H9 (cell line): ENCODE measurements around the gene ADGRG1. TPM values are rescaled to one million over a fixed set of nuclear protein-coding genes. Genes with fewer than 3 reads are reported as not detected.

Experiments
- DNase-seq: peaks from one replicate; pipeline ENCODE4 v3.0.0-alpha.2; 2017
- H2AFZ ChIP-seq: one replicate; pipeline ENCODE4 v1.6.1; 2013; ENCODE audit warnings: mild to moderate bottlenecking, low read length, control low read depth, moderate library complexity
- H2AK5ac ChIP-seq: 2 replicates; pipeline ENCODE4 v1.6.1; 2013; ENCODE audit warnings: low read length, control low read depth, mixed read lengths; ENCODE audit not compliant: insufficient read length
- H2BK120ac ChIP-seq: one replicate; pipeline ENCODE4 v1.6.1; 2013; ENCODE audit warnings: low read depth, mild to moderate bottlenecking, low read length, control low read depth, inconsistent platforms; ENCODE audit not compliant: poor library complexity, severe bottlenecking
- H2BK12ac ChIP-seq: 2 replicates; pipeline ENCODE4 v1.6.1; 2013; ENCODE audit warnings: low read length, control low read depth, mixed read lengths, low read depth; ENCODE audit not compliant: insufficient read length
- H2BK15ac ChIP-seq: 2 replicates; pipeline ENCODE4 v1.6.1; 2013; ENCODE audit warnings: low read depth, low read length, control low read depth
- H2BK20ac ChIP-seq: one replicate; pipeline ENCODE4 v1.6.1; 2013; ENCODE audit warnings: low read depth, mild to moderate bottlenecking, low read length, control low read depth, inconsistent platforms; ENCODE audit not compliant: poor library complexity, severe bottlenecking
- H2BK5ac ChIP-seq: 2 replicates; pipeline ENCODE4 v1.6.1; 2013; ENCODE audit warnings: low read length, control low read depth, mixed read lengths; ENCODE audit not compliant: insufficient read length
- H3K14ac ChIP-seq: 2 replicates; pipeline ENCODE4 v1.6.1; 2013; ENCODE audit warnings: low read length, control low read depth; ENCODE audit not compliant: insufficient read depth
- H3K18ac ChIP-seq: 2 replicates; pipeline ENCODE4 v1.6.1; 2013; ENCODE audit warnings: low read depth, mild to moderate bottlenecking, mixed read lengths, low read length, control low read depth; ENCODE audit not compliant: insufficient read length
- H3K23ac ChIP-seq: 2 replicates; pipeline ENCODE4 v1.6.1; 2013; ENCODE audit warnings: low read length, control low read depth, mixed read lengths, low read depth; ENCODE audit not compliant: insufficient read length
- H3K23me2 ChIP-seq: 2 replicates; pipeline ENCODE4 v1.6.1; 2013; ENCODE audit warnings: low read depth, mild to moderate bottlenecking, mixed read lengths, low read length, control low read depth; ENCODE audit not compliant: insufficient read length, poor library complexity, severe bottlenecking
- H3K27ac ChIP-seq: 2 replicates; pipeline ENCODE4 v1.5.1; 2013; ENCODE audit warnings: low read length, control low read depth, mixed read lengths, low read depth; ENCODE audit not compliant: insufficient read length
- H3K27me3 ChIP-seq: 2 replicates; pipeline ENCODE4 v1.6.1; 2013; ENCODE audit warnings: low read length, control low read depth, inconsistent platforms; ENCODE audit not compliant: insufficient read depth
- H3K4ac ChIP-seq: 2 replicates; pipeline ENCODE4 v1.6.1; 2013; ENCODE audit warnings: low read depth, mild to moderate bottlenecking, control low read depth, inconsistent platforms, low read length, moderate library complexity
- H3K4me1 ChIP-seq: 2 replicates; pipeline ENCODE4 v1.6.1; 2013; ENCODE audit warnings: low read length, control low read depth, inconsistent platforms; ENCODE audit not compliant: insufficient read depth
- H3K4me2 ChIP-seq: 2 replicates; pipeline ENCODE4 v1.6.1; 2013; ENCODE audit warnings: low read length, control low read depth, mixed read lengths; ENCODE audit not compliant: insufficient read length, insufficient read depth
- H3K56ac ChIP-seq: 2 replicates; pipeline ENCODE4 v1.6.1; 2013; ENCODE audit warnings: low read depth, mild to moderate bottlenecking, mixed read lengths, low read length, control low read depth; ENCODE audit not compliant: insufficient read length
- H3K79me1 ChIP-seq: 2 replicates; pipeline ENCODE4 v1.6.1; 2013; ENCODE audit warnings: low read depth, mild to moderate bottlenecking, moderate library complexity, low read length, control low read depth, inconsistent platforms; ENCODE audit not compliant: insufficient read depth, poor library complexity, severe bottlenecking
- H3K79me2 ChIP-seq: 2 replicates; pipeline ENCODE4 v1.6.1; 2013; ENCODE audit warnings: low read length, control low read depth, inconsistent platforms; ENCODE audit not compliant: insufficient read depth
- H3K9ac ChIP-seq: 2 replicates; pipeline ENCODE4 v1.6.1; 2013; ENCODE audit warnings: low read length, control low read depth, mixed read lengths; ENCODE audit not compliant: insufficient read length; ENCODE audit errors: extremely low read depth
- H3K9me3 ChIP-seq: one replicate; pipeline ENCODE4 v1.6.1; 2013; ENCODE audit warnings: low read depth, low read length, inconsistent platforms; ENCODE audit not compliant: control insufficient read depth
- H3T11ph ChIP-seq: one replicate; pipeline ENCODE4 v1.6.1; 2013; ENCODE audit warnings: mild to moderate bottlenecking, low read length, control low read depth, inconsistent platforms
- H4K20me1 ChIP-seq: one replicate; pipeline ENCODE4 v1.6.1; 2013; ENCODE audit not compliant: control insufficient read depth, insufficient read length, insufficient read depth
- H4K5ac ChIP-seq: 2 replicates; pipeline ENCODE4 v1.6.1; 2013; ENCODE audit warnings: low read depth, mild to moderate bottlenecking, mixed read lengths, low read length, control low read depth; ENCODE audit not compliant: insufficient read length
- H4K8ac ChIP-seq: replicated peaks from 2 replicates; pipeline ENCODE4 v1.6.1; 2013; ENCODE audit warnings: low read length, control low read depth, mixed read lengths, low read depth; ENCODE audit not compliant: insufficient read length
- H4K91ac ChIP-seq: 2 replicates; pipeline ENCODE4 v1.6.1; 2013; ENCODE audit warnings: low read depth, mild to moderate bottlenecking, moderate library complexity, mixed read lengths, low read length, control low read depth; ENCODE audit not compliant: insufficient read length
- H3K27ac Mint-ChIP-seq, 3 experiments: 2 replicates in 2 of 3; 3 replicates in 1 of 3; pipeline ENCODE4 v1.8.0; 2020 to 2021; ENCODE audit warnings: mixed read lengths in 3 of 3, mild to moderate bottlenecking in 1 of 3, moderate library complexity in 1 of 3
- H3K27me3 Mint-ChIP-seq: 2 replicates; pipeline ENCODE4 v1.8.0; 2021; ENCODE audit warnings: low read depth, mild to moderate bottlenecking, moderate library complexity, mixed read lengths
- H3K36me3 Mint-ChIP-seq, 3 experiments: 2 replicates in 2 of 3; 3 replicates in 1 of 3; pipeline ENCODE4 v1.8.0; 2020 to 2021; ENCODE audit warnings: low read depth in 3 of 3, mixed read lengths in 3 of 3; ENCODE audit not compliant: insufficient read depth in 1 of 3
- H3K4me1 Mint-ChIP-seq, 2 experiments: 2 replicates each; pipeline ENCODE4 v1.8.0; 2020; ENCODE audit warnings: mixed read lengths in 2 of 2
- H3K4me3 Mint-ChIP-seq, 2 experiments: 2 replicates in 1 of 2; 3 replicates in 1 of 2; pipeline ENCODE4 v1.8.0; 2020 to 2021; ENCODE audit warnings: mild to moderate bottlenecking in 2 of 2, mixed read lengths in 2 of 2, moderate library complexity in 1 of 2
- H3K9me3 Mint-ChIP-seq, 2 experiments: 2 replicates in 1 of 2; 3 replicates in 1 of 2; pipeline ENCODE4 v1.8.0; 2020; ENCODE audit warnings: mild to moderate bottlenecking in 2 of 2, mixed read lengths in 2 of 2, moderate library complexity in 1 of 2
- CTCF ChIP-seq: fragments of 200-600 bp; sonication (generic); conservative IDR thresholded peaks from 3 replicates; pipeline ENCODE4 v1.8.0; 2021; ENCODE audit warnings: antibody characterized with exemption, mild to moderate bottlenecking
- whole genome bisulfite sequencing: extraction: QIAGEN DNeasy Blood & Tissue Kit; methylation state at CpG from one replicate; pipeline ENCODE4 v1.1.7; 2013; ENCODE audit warnings: missing lambda C conversion rate, low lambda C conversion rate, mixed read lengths; ENCODE audit not compliant: insufficient read length; ENCODE audit errors: extremely low coverage; 5-methylcytosine and 5-hydroxymethylcytosine counted together
- total RNA-seq: library from RNA; stranded (reverse); gene quantifications from 2 replicates; pipeline ENCODE4 v1.2.1, GENCODE V29; 2021

Gene ADGRG1
- total RNA-seq, 1 experiment from 2014 or later = 1.1 TPM

- Histone ChIP-seq H2BK5ac (no peak overlapping the region), H4K91ac (no peak overlapping the region), H2BK20ac (no peak overlapping the region), H3K4me2 (no peak overlapping the region), H2BK12ac (no peak overlapping the region), H3K27ac (no peak overlapping the region), H2AFZ (no peak overlapping the region), H2AK5ac (no peak overlapping the region), H3K9ac (no peak overlapping the region), H3K14ac (no peak overlapping the region), H4K20me1 (no peaks in the 10 kb centered on the region), H3K4ac (no peak overlapping the region), H3K23ac (no peak overlapping the region), H3T11ph (no peak overlapping the region), H3K4me1 (no peaks in the 10 kb centered on the region), H3K18ac (no peak overlapping the region), H3K27me3 (no peaks in the 10 kb centered on the region), H3K9me3 (no peaks in the 10 kb centered on the region), H3K56ac (no peak overlapping the region), H3K23me2 (no peaks in the 10 kb centered on the region), H3K79me1 (no peaks in the 10 kb centered on the region), H4K5ac (no peak overlapping the region), H3K79me2 (no peaks in the 10 kb centered on the region), H4K8ac (no peak overlapping the region), H2BK120ac (no peak overlapping the region), H2BK15ac (no peak overlapping the region)
- Mint-ChIP-seq H3K36me3 (no peaks in the 10 kb centered on the region; a peak in 1 of 7 replicates), H3K27me3 (peaks cover 10% of the 10 kb centered on the region), H3K4me1 (peaks cover 6 to 13% of the 10 kb centered on the region in 2 experiments), H3K4me3 (no peak overlapping the region), H3K27ac (no peak overlapping the region), H3K9me3 (peaks cover 0 to 8% of the 10 kb centered on the region in 2 experiments; a peak in 2 of 5 replicates)
- no peak for DNase-seq
- no CpG with 5 or more reads among the region's 10 CpGs for whole genome bisulfite sequencing
- TF ChIP-seq CTCF = no peak
These were observed 72.5 kb downstream of the ADGRG1 start for GRCh38 chr16:57700781-57701551.
